WTC11 (cell line): ENCODE data around the gene PHF24. TPM values are rescaled to one million over a fixed set of nuclear protein-coding genes. Genes with fewer than 3 reads are reported as not detected.

Experiments
- ATAC-seq: fragments of 200-7000 bp; cut with Tn5 transposase; 2 replicates; pipeline ENCODE4 v1.10.0; 2021; ENCODE audit warnings: mild to moderate bottlenecking, moderate library complexity
- CTCF ChIA-PET: fragments of 300-600 bp; sonication (Branson Sonifier 250); formaldehyde crosslinking; loops from one replicate; lab custom pipeline; 2021; ENCODE audit warnings: antibody characterized with exemption; lab: Charles Lee
- POLR2A ChIA-PET: fragments of 350-600 bp; sonication (Branson Sonifier 250); formaldehyde crosslinking; loops from one replicate; lab custom pipeline; 2021; ENCODE audit warnings: antibody characterized with exemption; lab: Charles Lee
- DNase-seq: peaks from one replicate; pipeline ENCODE4 v3.0.0; 2021; ENCODE audit warnings: low spot score
- H3K27ac Mint-ChIP-seq: 2 replicates; pipeline ENCODE4 v1.8.0; 2021; ENCODE audit warnings: mixed read lengths
- H3K27me3 Mint-ChIP-seq: 2 replicates; pipeline ENCODE4 v1.8.0; 2021; ENCODE audit warnings: low read depth, mild to moderate bottlenecking, moderate library complexity, mixed read lengths
- H3K36me3 Mint-ChIP-seq: 2 replicates; pipeline ENCODE4 v1.8.0; 2021; ENCODE audit warnings: mixed read lengths
- H3K4me1 Mint-ChIP-seq: 2 replicates; pipeline ENCODE4 v1.8.0; 2022; ENCODE audit warnings: mixed read lengths
- H3K4me3 Mint-ChIP-seq: 2 replicates; pipeline ENCODE4 v1.8.0; 2021; ENCODE audit warnings: mild to moderate bottlenecking, moderate library complexity, mixed read lengths
- H3K9me3 Mint-ChIP-seq: 2 replicates; pipeline ENCODE4 v1.8.0; 2021; ENCODE audit warnings: mixed read lengths
- ATF3 ChIP-seq: sonication (generic); formaldehyde crosslinking; conservative IDR thresholded peaks from 2 replicates; pipeline ENCODE4 v1.8.1; 2022; ENCODE audit warnings: mild to moderate bottlenecking, missing genetic modification reagents
- E2F5 ChIP-seq: sonication (generic); formaldehyde crosslinking; IDR thresholded peaks from 2 replicates; pipeline ENCODE4 v1.8.1; 2022; ENCODE audit warnings: mild to moderate bottlenecking, moderate library complexity, missing genetic modification reagents
- EMX1 ChIP-seq: fragments of 250-450 bp; sonication (Bioruptor Pico); IDR thresholded peaks from 2 replicates; pipeline ENCODE4 v1.8.0; 2021; ENCODE audit warnings: mild to moderate bottlenecking
- FOXJ3 ChIP-seq: sonication (generic); formaldehyde crosslinking; IDR thresholded peaks from 2 replicates; pipeline ENCODE4 v1.9.0; 2021; ENCODE audit warnings: missing genetic modification reagents, mild to moderate bottlenecking, borderline replicate concordance
- GABPB1 ChIP-seq: sonication (generic); formaldehyde crosslinking; IDR thresholded peaks from 2 replicates; pipeline ENCODE4 v1.8.1; 2023; ENCODE audit warnings: mild to moderate bottlenecking, missing genetic modification reagents
- GRHL2 ChIP-seq: fragments of 250-450 bp; sonication (Bioruptor Pico); IDR thresholded peaks from 2 replicates; pipeline ENCODE4 v1.8.0; 2022; ENCODE audit warnings: mild to moderate bottlenecking, moderate library complexity; ENCODE audit not compliant: insufficient replicate concordance, severe bottlenecking
- KAT7 ChIP-seq: sonication (generic); formaldehyde crosslinking; IDR thresholded peaks from 2 replicates; pipeline ENCODE4 v1.8.1; 2023; ENCODE audit warnings: missing genetic modification reagents, mild to moderate bottlenecking, borderline replicate concordance
- MLX ChIP-seq: sonication (generic); formaldehyde crosslinking; IDR thresholded peaks from 2 replicates; pipeline ENCODE4 v1.8.1; 2023; ENCODE audit warnings: mild to moderate bottlenecking, missing genetic modification reagents, moderate library complexity
- PREB ChIP-seq: sonication (generic); formaldehyde crosslinking; IDR thresholded peaks from 2 replicates; pipeline ENCODE4 v1.8.1; 2022; ENCODE audit warnings: mild to moderate bottlenecking, missing genetic modification reagents, moderate library complexity, borderline replicate concordance
- PRRX2 ChIP-seq: fragments of 250-450 bp; sonication (Bioruptor Pico); IDR thresholded peaks from 2 replicates; pipeline ENCODE4 v1.8.0; 2021; ENCODE audit warnings: mild to moderate bottlenecking
- RELA ChIP-seq: sonication (generic); formaldehyde crosslinking; IDR thresholded peaks from 2 replicates; pipeline ENCODE4 v1.8.1; 2022; ENCODE audit warnings: missing genetic modification reagents, mild to moderate bottlenecking, borderline replicate concordance
- SMAD3 ChIP-seq: sonication (generic); formaldehyde crosslinking; IDR thresholded peaks from 2 replicates; pipeline ENCODE4 v1.8.0; 2022; ENCODE audit warnings: missing genetic modification reagents, mild to moderate bottlenecking, borderline replicate concordance
- ZNF121 ChIP-seq: sonication (generic); formaldehyde crosslinking; IDR thresholded peaks from 2 replicates; pipeline ENCODE4 v1.8.0; 2023; ENCODE audit warnings: missing genetic modification reagents
- ZNF425 ChIP-seq: fragments of 250-450 bp; sonication (Bioruptor Pico); conservative IDR thresholded peaks from 2 replicates; pipeline ENCODE4 v1.9.0; 2021; ENCODE audit warnings: mild to moderate bottlenecking
- total RNA-seq: library from RNA; stranded (reverse); gene quantifications from 3 replicates; pipeline ENCODE4 v1.2.3, GENCODE V29; 2021
- TF ChIP-seq, protein P1 (sequence below): sonication (generic); formaldehyde crosslinking; IDR thresholded peaks from 2 replicates; pipeline ENCODE4 v1.8.0; 2023; ENCODE audit warnings: missing genetic modification reagents
- TF ChIP-seq, protein P2 (sequence below): fragments of 250-450 bp; sonication (Bioruptor Pico); IDR thresholded peaks from 2 replicates; pipeline ENCODE4 v1.9.0; 2021; ENCODE audit warnings: mild to moderate bottlenecking

The PHF24 gene
- total RNA-seq, 1 experiment from 2014 or later, result 0.59 TPM

GRCh38 chr9:34963552-34963951, 5.5 kb downstream of the PHF24 start (continued):
- no peak for TF ChIP-seq FOXJ3

GRCh38 chr9:34964458-34964857, 6.4 kb downstream of the PHF24 start:
- POLR2A ChIA-PET, result no interaction called here
- no peak for ATAC-seq
- no peak for DNase-seq
- Mint-ChIP-seq H3K4me1 (peaks cover 14% of the 10 kb centered on the region), H3K36me3 (no peaks in the 10 kb centered on the region), H3K4me3 (no peak overlapping the region), H3K9me3 (no peaks in the 10 kb centered on the region), H3K27me3 (peaks cover 23% of the 10 kb centered on the region), H3K27ac (no peak overlapping the region)
- CTCF ChIA-PET, result interaction anchor here (1.3 to 3.7 kb wide), 4 partner anchors 20 to 262 kb away, joined by 3 to 22 read pairs (median 10); no protein-coding TSS in a partner anchor
- no peak for TF ChIP-seq SMAD3
- TF ChIP-seq RELA, result no peak
- TF ChIP-seq GABPB1 (CRISPR knock-in tag), result no peak
- no peak for TF ChIP-seq MLX (CRISPR knock-in tag)
- TF ChIP-seq EMX1, result no peak
- TF ChIP-seq ATF3 (CRISPR knock-in tag), result no peak
- TF ChIP-seq GRHL2 (CRISPR knock-in tag), result no peak
- TF ChIP-seq ZNF121 (CRISPR knock-in tag), result no peak
- TF ChIP-seq, protein P1, sequence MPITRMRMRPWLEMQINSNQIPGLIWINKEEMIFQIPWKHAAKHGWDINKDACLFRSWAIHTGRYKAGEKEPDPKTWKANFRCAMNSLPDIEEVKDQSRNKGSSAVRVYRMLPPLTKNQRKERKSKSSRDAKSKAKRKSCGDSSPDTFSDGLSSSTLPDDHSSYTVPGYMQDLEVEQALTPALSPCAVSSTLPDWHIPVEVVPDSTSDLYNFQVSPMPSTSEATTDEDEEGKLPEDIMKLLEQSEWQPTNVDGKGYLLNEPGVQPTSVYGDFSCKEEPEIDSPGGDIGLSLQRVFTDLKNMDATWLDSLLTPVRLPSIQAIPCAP, result no peak
- TF ChIP-seq, protein P2, sequence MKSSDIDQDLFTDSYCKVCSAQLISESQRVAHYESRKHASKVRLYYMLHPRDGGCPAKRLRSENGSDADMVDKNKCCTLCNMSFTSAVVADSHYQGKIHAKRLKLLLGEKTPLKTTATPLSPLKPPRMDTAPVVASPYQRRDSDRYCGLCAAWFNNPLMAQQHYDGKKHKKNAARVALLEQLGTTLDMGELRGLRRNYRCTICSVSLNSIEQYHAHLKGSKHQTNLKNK (CRISPR knock-in tag), result no peak
- no peak for TF ChIP-seq KAT7 (CRISPR knock-in tag)
- TF ChIP-seq E2F5, result no peak
- TF ChIP-seq, all 79 proteins: peak for 0

- CTCF ChIA-PET, result interaction anchor here (2.1 to 2.4 kb wide), 2 partner anchors 14 to 23 kb away, joined by 7 to 9 read pairs; no protein-coding TSS in a partner anchor
- no peak for TF ChIP-seq PREB
- TF ChIP-seq ZNF425 (CRISPR knock-in tag), result no peak
- no peak for TF ChIP-seq PRRX2 (CRISPR knock-in tag)
- TF ChIP-seq, all 79 proteins: peak for 0
- no peak for DNase-seq
- no peaks in the 10 kb centered on the region for H3K36me3 Mint-ChIP-seq
- no peak overlapping the region for H3K27ac Mint-ChIP-seq
- H3K9me3 Mint-ChIP-seq, result no peaks in the 10 kb centered on the region
- H3K27me3 Mint-ChIP-seq, result no peaks in the 10 kb centered on the region
- H3K4me3 Mint-ChIP-seq, result no peak overlapping the region
- peaks cover 12% of the 10 kb centered on the region for H3K4me1 Mint-ChIP-seq
- POLR2A ChIA-PET, result no interaction called here
- no peak for ATAC-seq
Measured at GRCh38 chr9:34971146-34971811, 13.2 kb downstream of the PHF24 start.
